Measurements from ENCODE around the gene PLA2G4D.
A peak's percentile ranks its signal among the peaks of the same experiment; 100 is the strongest.

The PLA2G4D gene

DNA sequence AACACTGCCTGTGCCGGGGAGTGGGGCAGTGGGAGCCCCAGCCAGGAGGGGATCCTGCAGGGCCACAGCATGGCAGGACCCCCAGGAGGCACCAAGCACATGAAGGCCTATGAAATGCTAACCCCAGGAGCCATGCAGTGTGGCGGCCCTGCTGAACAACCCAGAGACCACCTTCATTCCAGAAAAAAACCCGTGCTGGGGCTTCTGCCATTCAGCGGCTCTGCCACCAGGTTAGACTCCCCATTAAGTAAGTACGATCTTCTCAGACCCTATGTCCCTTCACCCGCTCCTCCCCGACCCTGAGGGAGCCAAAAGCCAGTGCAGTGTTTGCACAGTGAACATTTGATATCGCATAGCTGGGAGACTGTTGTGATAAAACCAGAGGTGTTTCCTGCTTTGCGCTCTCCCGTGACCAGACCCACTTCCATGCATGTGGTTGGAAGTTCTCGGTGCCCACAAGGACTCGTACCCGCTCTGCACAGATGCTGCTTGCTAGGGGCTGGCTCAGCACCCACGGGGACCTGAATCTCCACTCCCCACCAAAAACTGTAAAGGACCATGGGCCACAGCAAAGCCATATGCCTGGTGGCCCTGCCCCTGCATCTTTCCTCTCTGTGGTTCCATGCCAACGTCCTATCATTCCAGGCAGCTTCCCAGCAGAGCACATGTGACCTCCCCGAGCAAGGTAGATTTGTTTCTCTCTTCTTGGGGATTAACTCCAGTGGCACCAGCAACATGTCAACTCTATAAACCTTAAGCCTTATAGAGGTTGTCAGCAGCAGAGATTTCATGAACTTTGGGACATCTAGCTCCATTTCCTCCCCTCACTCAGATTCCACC, 5.3 kb downstream of the PLA2G4D start:
- no peak for DNase-seq

DNA sequence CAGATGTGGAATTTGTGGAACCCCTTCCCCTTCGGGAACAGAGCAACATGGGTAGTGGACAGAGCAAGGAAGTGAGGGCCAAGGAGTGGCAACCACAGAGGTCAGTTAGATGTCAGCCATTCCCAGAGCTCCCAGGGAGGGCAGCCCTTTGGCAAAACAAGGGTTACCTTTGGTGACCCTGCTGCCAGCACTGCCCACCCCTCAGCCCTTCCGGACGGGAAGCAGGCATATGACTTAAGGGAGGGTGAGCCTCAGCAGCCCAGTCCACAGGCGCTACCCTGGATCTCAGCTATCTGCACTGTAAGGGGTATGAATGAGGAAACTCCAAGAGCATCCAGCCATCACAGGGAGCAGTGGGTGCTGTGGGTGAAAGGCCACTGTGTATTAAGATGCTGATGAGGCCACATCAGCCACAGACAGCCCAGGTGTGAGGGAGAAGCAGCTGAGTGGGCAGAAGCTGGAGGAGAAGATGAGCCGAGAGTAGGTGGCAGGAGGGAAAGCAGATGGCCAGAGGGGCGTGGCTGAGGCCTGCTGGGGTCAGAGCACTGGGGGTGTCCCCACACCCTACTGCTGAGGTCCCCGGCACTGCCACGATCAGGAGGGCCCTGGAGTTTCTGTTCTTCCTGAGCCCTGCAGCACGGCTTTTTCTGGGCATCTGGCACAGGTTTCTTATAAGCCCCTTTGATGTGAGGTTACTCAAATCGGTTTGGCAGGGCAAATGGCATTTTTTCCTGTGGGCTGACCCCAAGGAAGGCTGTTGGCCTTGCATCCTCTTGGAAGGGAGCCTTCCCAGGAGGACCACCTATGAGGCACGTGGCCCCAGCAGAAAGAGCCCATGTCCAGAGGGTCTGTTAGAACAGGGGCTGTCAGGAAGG, 6.2 kb downstream of the PLA2G4D start:
- DNase-seq: no peak

DNA sequence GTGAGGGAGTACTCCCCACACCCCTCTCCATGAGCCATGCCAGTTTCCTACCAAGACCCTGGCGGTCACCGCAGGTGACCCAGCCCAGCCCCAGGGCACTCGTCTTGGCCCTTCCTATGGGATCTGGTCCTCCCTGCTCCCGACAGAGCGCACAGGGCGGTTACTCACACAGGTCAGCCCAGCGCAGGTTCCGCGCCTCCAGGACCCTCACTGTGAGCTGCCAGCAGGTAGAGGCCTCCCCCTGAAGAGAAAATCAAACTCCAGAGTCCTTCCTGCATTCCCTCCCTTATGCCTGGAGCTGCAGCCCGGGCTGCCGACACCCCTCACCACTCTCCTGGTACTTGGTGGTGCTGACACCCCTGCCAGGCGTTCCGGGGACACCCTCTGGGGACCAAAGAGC, 6.9 kb downstream of the PLA2G4D start:
- no peak for DNase-seq

DNA sequence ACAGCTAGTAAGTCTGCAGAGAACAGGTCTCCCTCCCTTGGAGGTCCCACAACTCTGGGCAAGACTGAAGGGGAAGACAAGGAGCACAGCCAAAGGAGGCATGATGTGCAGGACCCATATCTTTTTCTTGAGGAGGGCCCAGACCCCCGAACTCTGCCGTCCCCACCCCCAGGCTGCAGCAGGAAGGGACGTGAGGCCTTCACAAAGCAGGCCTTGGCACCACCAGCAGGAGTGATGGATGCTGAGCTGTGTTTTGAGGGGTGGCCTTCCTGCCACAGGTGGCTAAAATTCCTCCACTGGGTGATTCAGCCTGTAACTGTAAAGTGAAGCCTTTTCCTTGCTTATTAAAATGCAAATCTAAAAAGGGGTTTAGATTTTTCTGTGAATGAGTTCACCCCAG, 8.6 kb downstream of the PLA2G4D start:
- no peak for DNase-seq

DNA sequence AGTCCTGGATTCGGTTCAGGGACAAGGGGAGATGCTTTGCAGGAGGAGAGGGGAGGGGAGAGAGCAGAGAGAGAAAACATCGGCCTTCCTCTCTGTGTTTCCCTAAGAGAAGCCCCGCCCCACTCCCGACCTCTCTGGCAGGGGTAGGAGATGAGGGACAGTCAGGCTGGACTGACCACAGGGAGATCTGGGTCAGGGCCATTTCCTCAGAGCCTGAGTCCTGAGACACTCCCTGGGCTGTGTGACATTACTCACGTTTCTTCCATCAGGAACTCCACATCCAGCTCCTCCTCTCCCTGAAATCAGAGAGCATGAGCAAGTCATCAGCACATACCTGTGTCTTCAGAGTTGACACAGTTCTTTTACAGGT, 9.1 kb downstream of the PLA2G4D start:
- DNase-seq: no peak

DNA sequence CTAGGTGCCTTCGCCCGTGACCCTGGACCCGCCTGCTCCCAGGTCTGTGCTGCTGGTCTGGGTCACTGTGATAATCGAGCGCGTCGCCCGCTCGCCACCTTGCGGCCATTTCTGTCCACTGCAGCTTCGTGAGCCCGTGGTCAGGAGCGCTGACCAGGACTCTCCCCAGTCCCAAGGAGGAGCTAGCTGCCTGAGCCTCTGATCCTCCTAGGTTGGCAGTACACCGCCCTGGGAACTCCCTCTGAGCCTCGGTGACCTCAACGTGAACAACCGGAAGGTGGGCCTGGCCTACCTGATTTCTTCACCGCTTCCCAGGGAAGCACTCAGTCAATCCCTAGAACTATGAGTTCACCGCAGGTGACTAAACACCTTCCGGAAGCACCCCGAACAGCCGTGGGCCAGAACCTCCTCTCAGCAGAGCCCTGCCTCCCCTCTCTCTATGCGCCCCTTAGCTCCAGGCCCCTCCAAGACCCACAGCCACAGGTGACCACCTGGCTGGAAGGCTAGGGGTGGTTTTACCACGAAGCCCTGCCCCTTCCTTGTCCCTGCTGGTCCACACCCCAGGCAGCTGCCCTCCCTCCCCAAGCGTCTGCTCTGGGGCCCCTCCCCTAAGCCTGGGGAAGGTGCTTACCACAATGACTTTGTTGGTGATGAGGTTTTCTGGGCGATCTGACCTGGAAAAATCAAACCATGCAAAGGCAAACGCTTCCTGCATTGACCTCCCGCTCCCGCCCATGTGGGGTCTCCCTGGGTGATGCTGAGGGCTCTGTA, 9.7 kb downstream of the PLA2G4D start:
- peak in 1 of 2 experiments; percentile 17 for DNase-seq

DNA sequence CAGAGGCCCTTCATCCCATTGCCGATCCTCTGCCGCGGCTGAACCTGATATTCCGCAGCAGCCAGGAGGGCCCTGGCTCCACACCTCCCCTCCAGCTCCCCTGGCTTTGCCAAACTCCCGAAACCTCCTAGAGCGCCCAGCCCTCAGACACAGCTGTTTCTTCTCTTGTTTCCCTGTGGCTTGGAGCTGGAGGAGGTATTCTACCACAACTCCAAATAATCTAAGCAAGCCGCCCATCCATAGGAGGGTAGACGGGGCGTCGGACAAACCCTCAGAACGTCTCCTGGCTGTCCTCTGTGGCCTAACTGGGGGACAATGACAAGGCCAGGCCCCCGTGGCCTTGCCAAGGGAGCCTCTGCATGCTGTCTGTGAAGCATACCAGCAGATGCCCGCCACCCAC, 10.4 kb downstream of the PLA2G4D start:
- DNase-seq: no peak

DNA sequence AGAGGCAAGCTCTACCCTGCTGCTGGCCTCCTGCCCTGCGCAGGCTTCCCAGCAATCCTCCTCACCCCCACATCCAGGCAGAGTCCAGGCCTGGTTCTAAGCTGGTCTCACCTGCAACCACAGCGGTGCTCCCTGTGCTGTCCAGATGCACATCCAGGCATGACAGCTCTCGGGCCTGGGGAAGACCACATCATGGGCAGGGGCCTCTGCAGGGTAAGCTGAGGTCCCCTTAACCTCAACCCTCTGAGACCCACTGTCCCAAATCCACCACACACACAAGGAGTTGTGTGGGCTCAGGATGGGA, 10.8 kb downstream of the PLA2G4D start:
- no peak for DNase-seq

DNA sequence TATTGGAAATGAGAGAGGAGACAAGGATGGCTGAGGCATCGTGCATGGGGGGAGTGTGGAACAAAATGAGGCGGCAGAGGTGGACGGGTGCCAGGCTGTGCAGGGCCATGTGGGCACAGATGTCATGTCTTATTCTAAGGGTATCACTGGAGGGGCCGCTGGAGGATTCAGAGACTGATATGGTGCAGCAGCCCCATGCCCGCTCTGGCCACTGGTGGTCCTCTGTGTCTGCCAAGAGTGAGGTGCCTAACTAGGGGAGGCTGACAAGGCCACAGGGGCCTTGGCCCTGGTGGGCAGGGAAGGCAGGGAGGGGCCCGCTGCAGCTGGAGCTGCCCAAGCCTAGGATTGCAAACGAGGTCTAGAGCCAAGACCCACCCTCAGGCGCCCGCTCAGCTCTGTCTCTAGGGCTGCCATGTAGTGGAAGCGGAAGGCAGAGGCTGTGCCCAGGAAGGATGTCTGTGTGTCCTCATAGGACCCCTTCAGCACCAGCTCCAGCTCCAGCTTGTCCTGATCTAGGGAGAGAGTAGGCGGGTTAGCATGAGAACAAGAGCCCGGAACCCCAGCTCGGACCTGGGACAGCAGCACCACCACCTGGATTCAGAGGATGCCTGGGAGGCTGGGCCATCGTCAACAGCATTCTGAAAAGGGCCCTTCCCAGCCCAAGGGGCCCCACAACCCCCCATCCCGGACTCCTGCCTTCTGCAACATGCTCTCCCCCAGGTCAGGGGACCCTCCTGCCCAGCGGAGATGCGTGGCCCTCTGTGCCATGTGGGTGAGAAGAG, 11.3 kb downstream of the PLA2G4D start:
- DNase-seq: no peak

DNA sequence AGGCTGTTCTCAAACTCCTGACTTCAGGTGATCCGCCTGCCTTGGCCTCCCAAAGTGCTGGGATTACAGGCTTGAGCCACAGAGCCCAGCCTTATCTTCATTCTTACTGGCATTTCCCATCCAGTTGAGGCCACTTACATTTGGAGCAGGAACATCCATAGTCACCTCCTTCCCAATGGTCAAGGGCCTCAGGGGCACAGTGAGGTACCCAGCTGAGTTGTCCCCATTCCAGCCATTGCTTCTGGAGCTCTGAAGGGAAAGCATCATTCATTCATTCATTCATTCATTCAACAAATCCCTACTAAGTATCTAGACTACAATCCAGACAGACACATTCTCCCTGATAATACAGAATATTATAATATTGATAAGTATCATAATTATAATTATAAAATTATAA, 12.2 kb downstream of the PLA2G4D start:
- DNase-seq: no peak

DNA sequence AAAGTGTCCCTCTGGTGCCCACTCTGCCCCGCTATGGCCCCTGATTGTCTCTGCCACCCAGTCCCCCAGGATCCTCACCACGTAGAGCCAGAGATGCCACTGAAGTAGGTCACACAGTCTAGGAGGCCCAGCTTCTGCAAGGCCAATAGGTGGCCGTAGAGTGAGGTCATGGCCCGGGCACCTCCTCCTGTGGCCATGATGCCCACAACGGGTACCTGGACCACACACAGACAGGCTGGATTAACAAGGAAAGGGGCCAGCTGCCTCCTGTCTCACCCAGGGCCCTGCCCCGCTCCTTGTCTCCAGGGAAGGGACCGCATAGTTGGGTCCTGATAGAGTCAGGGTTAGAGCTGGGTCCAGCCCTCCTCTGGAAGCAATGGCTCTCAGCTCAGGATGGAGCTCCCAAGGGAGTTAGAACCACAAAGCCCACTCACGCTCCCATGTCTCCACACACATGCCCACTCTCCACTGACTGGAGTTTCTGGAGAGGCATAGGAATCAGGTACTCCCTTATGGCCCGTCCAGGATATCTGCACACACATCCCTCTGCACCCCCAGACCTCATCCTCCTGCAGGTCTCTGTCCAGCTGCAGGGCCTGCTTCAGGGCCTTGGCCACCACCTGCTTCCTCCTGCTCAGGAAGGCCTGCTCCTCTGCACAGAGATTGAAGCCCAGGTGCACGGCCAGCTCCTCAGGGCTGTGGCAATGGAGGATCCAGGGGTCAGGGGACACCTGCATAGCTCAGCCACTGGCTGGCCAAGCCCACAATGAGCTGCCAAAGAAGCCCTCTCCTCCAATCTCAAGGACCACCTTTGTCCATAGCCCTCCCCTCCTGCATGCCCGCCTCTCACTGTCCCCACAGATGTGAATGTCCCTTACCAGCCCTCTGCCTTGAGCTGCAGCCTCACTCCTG, 13.2 kb downstream of the PLA2G4D start:
- DNase-seq: no peak

DNA sequence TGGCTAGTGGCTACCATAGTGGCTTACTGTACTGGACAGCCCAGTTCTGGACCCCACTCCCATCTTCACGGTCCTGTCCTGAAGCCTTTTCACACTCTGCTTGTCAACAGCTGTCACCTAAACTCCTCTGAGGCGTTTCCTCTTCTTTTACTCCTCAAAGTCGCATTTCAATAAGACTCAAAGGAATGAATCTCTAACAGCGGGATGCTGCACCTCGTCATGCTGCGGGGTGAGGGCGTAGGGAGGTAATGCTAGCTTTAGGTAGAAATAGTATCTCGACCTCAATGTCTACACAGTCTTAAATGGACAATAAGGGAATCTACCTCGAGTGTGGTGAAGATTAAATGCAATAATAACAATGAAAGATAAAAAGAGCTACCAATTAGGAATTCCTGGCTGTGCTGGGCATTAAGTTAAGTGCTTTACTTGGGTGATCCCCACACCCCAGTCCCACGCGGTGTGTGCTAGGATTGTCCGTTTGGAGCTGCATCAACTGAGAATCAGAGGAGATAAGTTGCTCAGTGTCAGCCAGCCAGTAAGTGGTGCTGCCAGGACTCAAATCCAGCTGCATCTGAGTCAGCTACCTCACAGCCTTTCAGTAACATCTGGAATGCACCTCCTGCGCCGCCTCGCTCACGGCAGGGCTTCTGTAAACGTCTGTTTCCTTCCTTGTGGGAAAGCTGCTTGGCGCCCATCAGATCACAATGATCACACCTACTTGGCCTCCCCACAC, 14.0 kb downstream of the PLA2G4D start:
- DNase-seq: no peak

DNA sequence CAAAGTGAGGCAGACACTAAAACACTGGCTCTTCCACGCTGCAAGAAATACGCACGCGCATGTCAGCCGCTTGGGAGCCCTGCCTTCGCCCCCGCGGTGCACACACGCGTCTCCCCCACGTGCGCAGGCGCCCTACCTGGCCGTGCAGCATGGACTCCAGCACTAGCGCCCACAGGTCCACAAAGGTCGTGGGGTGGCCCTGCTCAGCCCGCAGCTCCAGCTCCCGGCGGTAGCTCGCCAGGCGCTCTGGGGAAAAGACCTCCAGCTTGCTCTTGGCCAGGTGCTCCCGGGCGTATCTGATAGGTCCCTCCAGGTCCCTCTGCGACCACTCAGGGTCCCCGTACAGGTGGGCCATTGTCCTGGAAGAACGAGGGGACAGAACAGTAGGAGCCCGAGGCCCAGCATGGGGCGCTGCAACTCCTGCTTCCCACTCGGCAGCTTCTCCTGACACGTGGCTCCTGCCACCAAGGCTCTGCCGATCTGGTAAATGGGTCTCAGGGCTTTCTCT, 14.9 kb downstream of the PLA2G4D start:
- DNase-seq: no peak

DNA sequence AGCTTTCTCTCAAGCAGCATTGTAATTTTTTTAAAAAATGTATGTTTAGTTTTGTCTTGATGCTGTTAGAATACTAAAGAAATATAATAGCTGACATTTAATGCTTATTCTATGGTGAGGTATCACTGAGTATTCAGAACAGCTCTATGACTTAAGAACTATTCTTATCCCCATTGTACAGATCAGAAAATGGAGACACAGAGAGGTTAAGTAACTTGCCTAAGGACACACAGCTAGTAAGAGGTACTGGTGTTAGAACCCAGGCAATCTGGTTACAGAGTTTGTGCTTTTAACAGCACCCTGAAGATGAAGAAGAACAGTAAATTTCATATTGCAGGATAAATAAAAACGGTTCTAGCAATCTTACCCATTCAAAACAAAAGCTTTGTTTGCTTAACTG, 15.5 kb downstream of the PLA2G4D start:
- DNase-seq: no peak

DNA sequence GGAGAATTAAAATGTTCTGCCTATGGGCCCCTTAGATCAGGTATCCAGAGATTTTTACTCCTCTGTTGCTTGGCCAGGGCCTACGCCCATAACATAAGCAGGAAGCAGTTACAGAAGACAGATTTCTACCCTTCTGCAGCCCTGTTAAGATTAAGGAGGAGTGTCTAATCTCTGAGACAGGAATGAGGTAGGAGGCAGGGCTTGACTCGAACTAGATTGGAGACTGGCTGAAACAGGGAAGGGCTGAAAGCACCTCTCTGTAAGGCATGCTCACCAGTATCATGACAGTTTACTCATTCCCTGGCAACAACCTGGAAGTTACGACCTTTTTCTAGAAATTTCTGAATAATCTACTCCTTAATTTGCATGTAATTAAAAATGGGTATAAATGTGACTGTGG, 16.7 kb downstream of the PLA2G4D start:
- DNase-seq: no peak

DNA sequence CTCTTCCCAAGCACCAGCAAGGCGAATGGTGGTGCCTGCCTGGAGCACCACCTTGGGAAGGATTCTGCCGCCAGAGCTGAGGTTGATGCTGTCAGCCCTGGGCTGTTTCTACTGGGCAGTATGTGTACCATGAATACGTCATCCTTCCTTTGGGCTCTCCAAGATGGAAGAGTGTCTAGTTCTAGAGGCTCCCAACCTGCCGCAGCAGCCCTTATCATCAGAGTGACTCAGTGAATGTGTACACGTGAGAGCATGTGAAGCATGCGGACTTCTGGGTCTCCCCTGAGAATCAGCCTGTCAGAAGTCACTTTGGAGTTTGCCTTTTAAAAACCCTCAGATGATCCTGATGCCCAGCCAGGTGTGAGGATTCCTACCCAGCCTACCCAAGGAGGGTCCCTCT, 20.9 kb downstream of the PLA2G4D start:
- DNase-seq: no peak

DNA sequence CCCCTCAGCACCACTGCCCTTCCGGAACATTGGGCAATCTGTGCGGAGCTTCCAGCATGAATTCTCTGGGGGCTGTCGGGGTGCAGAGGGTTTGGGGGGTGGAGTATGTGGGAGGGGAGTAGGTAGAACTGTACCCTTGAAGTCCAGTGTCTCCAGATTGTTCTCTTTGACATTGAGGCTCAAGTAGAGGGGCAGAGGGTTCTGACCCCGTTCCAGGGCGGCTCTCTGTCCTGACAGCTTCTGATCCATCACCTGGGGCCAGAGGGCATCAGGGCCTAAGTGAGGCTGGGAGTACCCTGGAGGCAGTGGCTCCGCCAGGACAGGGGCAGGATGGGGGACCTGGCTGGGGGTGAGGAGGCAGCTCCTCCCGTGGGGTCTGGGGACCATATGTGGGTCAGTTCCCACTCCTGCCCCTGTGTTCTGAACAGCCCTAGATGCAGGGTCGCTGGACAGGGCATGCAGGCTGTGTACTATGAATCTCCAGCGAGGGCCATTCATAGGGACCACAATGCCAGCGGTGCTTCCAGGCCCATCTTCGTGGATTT, 22.1 kb downstream of the PLA2G4D start:
- DNase-seq: no peak

DNA sequence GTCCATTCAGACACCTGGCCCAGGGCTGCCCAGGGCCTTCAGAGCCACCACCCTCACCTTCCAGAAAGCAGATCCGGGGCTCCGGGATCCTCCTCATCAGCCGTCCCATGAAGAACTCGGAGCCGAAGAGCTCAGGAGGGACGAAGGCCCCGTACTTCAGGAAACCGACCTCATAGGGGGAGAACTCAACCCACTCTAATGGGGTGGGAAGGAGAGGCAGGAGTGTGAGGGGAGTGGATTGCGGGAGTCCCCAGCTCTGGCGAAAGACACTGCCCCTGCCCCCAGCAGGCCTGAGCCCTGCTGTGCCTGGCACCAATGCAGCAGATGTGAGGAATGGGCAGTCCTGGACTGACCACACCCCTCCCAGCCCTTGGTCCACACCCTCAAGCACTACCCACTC, 22.6 kb downstream of the PLA2G4D start:
- no peak for DNase-seq

DNA sequence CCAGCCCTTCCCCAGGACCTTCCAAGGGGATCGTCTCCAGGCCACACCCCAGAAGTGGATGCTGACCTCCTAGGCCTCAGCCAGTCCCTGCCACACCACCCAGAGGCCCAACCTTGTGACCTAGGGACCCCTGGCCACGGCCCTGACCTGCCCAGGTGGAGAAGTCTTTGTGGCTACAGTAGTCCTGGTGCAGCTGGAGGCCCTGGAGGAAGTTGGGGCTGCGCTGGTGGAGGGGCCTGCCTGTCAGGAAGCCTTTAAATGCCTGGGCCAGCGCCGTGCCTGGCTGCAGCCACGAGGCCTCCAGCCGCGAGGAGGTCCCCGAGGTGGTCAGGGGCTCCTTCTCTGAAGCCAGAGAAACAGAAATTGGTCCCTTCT, 23.4 kb downstream of the PLA2G4D start:
- DNase-seq: no peak

DNA sequence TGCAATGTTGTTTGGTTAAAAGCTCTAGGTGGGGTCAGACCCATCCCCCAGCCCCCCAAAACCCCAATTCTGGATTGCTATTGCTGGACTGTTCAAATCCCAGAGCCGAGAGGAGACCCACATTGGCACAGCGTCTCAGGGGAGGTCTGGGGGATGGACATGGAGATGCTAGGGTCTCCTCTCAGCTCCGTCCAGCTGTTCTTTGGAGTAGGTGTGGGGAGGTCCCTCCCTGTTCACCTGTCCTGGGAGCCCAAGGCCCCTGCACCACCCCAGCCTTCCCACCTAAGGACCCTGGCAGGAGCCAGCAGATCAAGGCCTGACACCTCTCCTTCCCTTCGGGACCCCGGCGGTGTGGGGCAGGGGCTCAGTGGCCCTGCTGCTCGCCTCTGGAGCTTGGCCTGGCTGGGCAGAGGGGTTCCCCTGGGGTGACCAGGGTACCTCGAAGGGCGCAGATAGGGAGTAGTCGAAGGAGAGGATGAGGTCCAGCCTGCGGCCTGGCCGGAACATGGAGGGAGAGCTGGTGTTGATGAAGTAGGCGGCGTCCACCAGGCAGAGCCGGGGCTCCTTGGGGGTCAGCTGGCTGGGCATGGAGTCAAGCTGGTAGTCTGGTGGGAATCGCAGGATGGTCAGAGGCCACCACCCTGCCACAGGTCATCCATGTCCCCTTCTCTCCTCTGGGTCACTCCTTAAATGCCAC, 23.9 kb downstream of the PLA2G4D start:
- DNase-seq: no peak

All from NCI-H446 (cell line).